Smooth muscle cell of the brain vasculature (primary cell): ENCODE results near the gene XIAP.
"Not testable (repeated sequence)": the region's sequence is repeated elsewhere in the genome, so short reads cannot be mapped to it uniquely, and the experiment has no call there.

Experiments
- DNase-seq: peaks from one replicate; pipeline ENCODE4 v3.0.0-alpha.2; 2012; ENCODE audit warnings: low read depth, low spot score

XIAP gene

GRCh38 chrX:123876177-123876576, 16.3 kb downstream of the XIAP start:
- no peak for DNase-seq

GRCh38 chrX:123876844-123877243, 17.0 kb downstream of the XIAP start:
- no peak for DNase-seq

- no peak for DNase-seq
Measured at GRCh38 chrX:123878252-123878721, 18.4 kb downstream of the XIAP start.

- no peak for DNase-seq
Measured at GRCh38 chrX:123881330-123881729, 21.5 kb downstream of the XIAP start.

- no peak for DNase-seq
Measured at GRCh38 chrX:123882391-123882790, 22.5 kb downstream of the XIAP start.

DNA sequence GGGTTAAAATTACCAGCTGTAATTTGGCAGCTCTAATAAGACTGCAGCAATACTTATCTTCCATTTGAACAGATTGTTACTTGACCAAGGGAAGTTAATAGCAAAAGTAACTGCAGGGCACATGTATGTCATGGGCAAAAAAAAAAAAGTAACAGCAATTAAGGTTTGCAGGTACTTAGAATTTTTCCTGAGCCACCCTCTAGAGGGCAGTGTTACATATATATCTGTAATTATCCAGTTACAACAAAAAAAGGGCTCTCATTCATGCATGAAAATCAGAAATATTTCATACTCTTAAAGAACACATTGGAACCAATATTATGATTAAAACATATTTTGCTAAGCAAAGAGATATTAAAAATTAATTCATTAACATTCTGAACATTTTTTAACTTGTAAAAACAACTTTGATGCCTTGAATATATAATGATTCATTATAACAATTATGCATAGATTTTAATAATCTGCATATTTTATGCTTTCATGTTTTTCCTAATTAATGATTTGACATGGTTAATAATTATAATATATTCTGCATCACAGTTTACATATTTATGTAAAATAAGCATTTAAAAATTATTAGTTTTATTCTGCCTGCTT, 25.1 kb downstream of the XIAP start:
- no peak for DNase-seq

DNA sequence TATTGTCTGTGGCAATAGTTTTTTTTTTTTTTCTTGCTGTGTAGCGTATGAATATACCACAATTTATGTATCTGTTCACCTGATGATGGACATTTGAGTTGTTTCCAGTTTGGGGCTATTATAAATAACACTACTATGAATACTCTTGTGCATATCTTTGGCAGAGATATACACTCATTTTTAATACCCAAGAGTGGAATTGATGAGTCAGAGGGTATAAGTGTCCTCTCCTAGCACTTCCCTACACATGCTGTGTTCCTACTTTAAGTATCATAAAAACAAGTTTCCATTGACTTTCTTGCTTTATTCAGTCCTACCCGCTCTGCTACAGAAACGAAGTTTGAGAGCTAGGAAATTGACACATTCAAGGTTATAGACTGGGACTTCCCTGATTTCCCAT, 39.8 kb downstream of the XIAP start:
- DNase-seq, result no peak

- not testable (repeated sequence) for DNase-seq
Measured at GRCh38 chrX:123903261-123903660, 43.4 kb downstream of the XIAP start.

DNA sequence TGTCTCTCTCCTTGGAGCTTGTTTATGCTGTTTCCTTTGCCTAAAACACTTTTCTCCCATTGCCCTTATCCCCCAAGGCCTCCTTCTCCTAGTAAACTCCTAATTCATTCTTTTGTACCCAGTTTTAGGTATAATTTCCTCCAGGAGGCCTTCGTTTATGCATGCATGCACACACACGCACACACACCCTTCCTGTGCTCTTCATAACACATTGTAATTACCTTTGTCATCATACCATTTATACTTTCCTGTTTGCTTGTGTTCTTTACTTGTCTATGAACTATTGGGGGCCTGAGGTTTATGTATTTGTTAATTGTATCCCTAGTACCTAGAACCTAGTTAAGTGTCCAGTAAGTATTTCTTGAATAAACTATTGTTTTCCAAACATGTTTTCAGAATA, 45.5 kb downstream of the XIAP start:
- no peak for DNase-seq

GRCh38 chrX:123906557-123907316, 46.9 kb downstream of the XIAP start:
- DNase-seq, result no peak

DNA sequence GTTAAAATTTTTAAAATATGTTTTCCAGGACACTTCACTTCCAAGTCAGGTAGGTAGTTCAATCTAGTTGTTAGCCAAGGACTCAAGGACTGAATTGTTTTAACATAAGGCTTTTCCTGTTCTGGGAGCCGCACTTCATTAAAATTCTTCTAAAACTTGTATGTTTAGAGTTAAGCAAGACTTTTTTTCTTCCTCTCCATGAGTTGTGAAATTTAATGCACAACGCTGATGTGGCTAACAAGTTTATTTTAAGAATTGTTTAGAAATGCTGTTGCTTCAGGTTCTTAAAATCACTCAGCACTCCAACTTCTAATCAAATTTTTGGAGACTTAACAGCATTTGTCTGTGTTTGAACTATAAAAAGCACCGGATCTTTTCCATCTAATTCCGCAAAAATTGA, 49.7 kb downstream of the XIAP start:
- DNase-seq, result no peak

- DNase-seq, result no peak
Measured at GRCh38 chrX:123917069-123917468, 57.2 kb downstream of the XIAP start.

- no peak for DNase-seq
Measured at GRCh38 chrX:123918106-123918721, 58.4 kb downstream of the XIAP start.

- no peak for DNase-seq
Measured at GRCh38 chrX:123920105-123920785, 60.4 kb downstream of the XIAP start.

DNA sequence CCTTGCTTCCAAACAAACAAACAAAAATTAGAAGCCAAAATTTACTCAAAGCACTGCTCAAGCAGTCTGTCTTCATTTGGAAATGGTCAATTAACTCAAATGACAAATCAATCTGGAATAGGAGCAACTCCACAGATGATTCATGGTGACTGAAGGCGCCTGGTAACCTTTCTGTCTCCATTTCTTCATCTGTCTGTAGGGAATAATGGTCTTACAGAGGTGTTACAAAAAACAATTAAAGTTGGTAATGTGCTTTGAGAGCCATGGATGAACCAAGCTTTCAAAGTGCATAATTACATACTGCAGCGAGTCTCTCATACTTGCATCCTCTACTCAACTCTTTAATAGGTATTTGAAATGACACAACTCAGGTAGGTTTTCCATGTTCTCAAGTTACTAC, 63.4 kb downstream of the XIAP start:
- DNase-seq, result no peak

DNA sequence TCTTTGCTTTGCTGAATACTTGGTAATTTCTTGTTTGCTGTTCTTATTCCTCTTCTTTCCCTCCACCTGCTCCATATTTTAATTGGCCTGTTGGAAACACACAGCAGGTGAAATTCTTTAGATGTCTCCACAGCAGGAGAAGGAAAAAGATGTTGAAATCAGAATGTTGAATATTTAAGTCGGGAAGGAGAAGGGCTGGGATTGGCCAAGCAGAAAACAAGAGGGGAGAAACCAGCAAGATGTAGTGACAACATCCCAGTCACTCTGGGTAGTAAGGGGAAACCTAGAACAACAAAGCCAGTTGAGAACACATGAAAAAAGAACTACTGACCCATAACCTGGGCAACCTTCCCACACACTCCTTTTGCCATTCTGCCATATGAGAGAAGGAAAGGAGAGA, 64.3 kb downstream of the XIAP start:
- DNase-seq, result no peak

DNA sequence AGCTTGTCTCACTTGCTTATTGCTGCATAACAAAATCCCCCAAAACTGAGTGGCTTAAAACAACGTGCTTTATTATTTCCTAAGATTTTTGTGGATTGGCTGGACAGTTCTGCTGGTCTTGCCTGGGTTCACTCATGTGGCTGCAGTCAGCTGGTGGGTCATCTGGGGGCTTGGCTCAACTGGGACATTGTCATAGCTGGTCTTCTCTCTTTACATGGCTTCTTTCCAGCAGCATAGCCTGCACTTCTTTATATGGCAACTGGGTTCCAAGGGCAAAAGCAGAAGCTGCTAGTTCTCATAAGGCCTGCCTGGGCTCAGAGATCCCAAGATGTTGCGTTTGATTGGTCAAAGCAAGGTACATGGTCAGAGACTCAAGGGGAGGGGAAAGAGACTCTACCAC, 68.0 kb downstream of the XIAP start:
- no peak for DNase-seq

- not testable (repeated sequence) for DNase-seq
Measured at GRCh38 chrX:123932055-123932454, 72.2 kb downstream of the XIAP start.

- no peak for DNase-seq
Measured at GRCh38 chrX:123943074-123943473, 83.2 kb downstream of the XIAP start.

DNA sequence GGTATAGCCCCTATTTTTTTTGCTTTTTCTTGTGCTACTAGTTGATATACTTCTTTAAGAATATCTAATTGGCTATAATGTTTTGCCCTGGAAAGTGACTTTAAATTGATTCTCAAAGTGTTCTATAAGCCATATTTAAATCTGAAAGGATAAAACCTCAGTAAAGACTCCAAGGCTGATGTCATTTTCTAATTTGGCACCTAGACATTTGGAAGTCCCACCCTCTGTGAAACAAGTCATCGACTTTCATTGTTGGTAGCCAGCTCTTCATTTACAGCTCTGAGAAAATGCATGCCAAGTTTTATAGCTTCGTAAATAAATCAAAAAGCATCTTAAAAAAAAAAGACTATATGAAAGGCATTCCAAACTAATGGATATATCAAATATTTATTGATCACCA, 83.6 kb downstream of the XIAP start:
- DNase-seq, result no peak

GRCh38 chrX:123949846-123950245, 90.0 kb downstream of the XIAP start:
- DNase-seq, result no peak

GRCh38 chrX:123959281-123960063, 99.6 kb downstream of the XIAP start:
- no peak for DNase-seq
